Parathyroid adenoma (tissue), 2 donors: Measurements from ENCODE around the gene RABL2B.

ENCODE experiments used
- H2AFZ ChIP-seq: fragments of 300-600 bp; sonication (generic); one replicate; pipeline ENCODE4 v1.7.0; 2017; ENCODE audit warnings: antibody characterized with exemption, mild to moderate bottlenecking
- H3K27ac ChIP-seq: fragments of 300-600 bp; sonication (generic); one replicate; pipeline ENCODE4 v1.7.0; 2017
- H3K27me3 ChIP-seq: fragments of 300-600 bp; sonication (generic); one replicate; pipeline ENCODE4 v1.7.0; 2017; ENCODE audit warnings: low read length; ENCODE audit not compliant: control insufficient read depth, insufficient read depth
- H3K36me3 ChIP-seq: fragments of 300-600 bp; sonication (generic); one replicate; pipeline ENCODE4 v1.7.0; 2017; ENCODE audit warnings: low read length; ENCODE audit not compliant: control insufficient read depth, insufficient read depth
- H3K4me1 ChIP-seq: fragments of 300-600 bp; sonication (generic); one replicate; pipeline ENCODE4 v1.7.0; 2017; ENCODE audit warnings: control low read depth
- H3K4me2 ChIP-seq: fragments of 300-600 bp; sonication (generic); one replicate; pipeline ENCODE4 v1.7.0; 2017; ENCODE audit warnings: low read length
- H3K4me3 ChIP-seq: fragments of 300-600 bp; sonication (generic); one replicate; pipeline ENCODE4 v1.7.0; 2017; ENCODE audit warnings: low read depth, low read length
- H3K79me2 ChIP-seq: fragments of 300-600 bp; sonication (generic); one replicate; pipeline ENCODE4 v1.7.0; 2017; ENCODE audit warnings: control low read depth
- H3K9ac ChIP-seq: fragments of 300-600 bp; sonication (generic); one replicate; pipeline ENCODE4 v1.7.0; 2017; ENCODE audit warnings: mild to moderate bottlenecking
- H3K9me3 ChIP-seq: fragments of 300-600 bp; sonication (generic); one replicate; pipeline ENCODE4 v1.7.0; 2017; ENCODE audit warnings: low read length; ENCODE audit not compliant: control insufficient read depth
- CTCF ChIP-seq: fragments of 300-600 bp; sonication (generic); IDR thresholded peaks from one replicate; pipeline ENCODE4 v1.7.0; 2017; ENCODE audit warnings: antibody characterized with exemption, mild to moderate bottlenecking
- donor health status: primary hyperparathyroidism.

Gene RABL2B

DNA sequence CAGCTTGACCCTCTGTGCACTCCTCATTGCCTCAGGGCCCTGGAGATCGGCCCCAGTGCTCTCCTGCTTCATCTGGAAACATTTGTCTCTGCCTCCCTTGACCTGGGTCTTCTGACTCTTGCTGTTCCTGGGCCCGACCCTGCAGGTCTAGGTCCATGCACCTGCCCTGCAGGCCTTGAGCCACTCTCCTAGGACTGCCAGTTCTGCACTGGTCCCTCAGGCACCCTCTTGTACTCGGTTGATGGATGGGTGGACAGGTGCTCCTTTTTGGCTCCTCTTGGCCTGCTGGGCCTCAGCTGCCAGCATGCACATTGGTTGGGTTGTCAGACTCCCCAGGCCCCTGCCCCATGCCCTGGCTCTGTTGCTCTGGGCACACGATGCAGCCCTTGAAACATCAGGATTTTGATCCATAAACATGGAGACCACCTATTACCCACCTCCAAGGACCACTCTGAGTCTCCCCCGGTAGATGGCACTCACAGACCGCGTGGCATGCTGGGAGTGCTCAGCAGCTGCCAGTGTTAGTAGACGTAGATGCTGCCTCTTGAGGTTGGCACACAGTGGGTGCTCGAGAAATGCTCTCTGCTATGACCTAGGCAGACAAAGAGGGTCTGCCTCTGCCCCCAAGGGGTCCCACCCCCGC lies 65.6 kb downstream of the RABL2B start:
- Histone ChIP-seq H3K4me3 (no peak overlapping the region), H3K4me1 (no peaks in the 10 kb centered on the region), H3K27ac (no peak overlapping the region), H3K27me3 (no peaks in the 10 kb centered on the region), H2AFZ (no peak overlapping the region), H3K9me3 (no peaks in the 10 kb centered on the region), H3K79me2 (no peaks in the 10 kb centered on the region), H3K9ac (no peak overlapping the region), H3K36me3 (no peaks in the 10 kb centered on the region), H3K4me2 (no peak overlapping the region)
- TF ChIP-seq CTCF, result no peak
